K562 (cell line): ENCODE measurements around the gene UNC45B. TPM values are rescaled to one million over a fixed set of nuclear protein-coding genes. Genes with fewer than 3 reads are reported as not detected.

Experiments
- ATAC-seq: fragments of 200-7000 bp; cut with Tn5 transposase; 3 replicates; pipeline ENCODE4 v1.9.1; 2020; ENCODE audit warnings: moderate library complexity
- BruUV-seq: library from RNA; stranded (reverse); fragments of 400-500 nt; replicated peaks from 2 replicates; lab custom pipeline; 2021; lab: Mats Ljungman, UMichigan
- CTCF ChIA-PET: fragments of 300-600 bp; formaldehyde crosslinking; extraction: SDS; loops from one replicate; lab custom pipeline; 2021; ENCODE audit warnings: low intra/inter-chr PET ratio; lab: Yijun Ruan, JAX
- POLR2A ChIA-PET: fragments of 300-600, 350-650 bp; sonication (Branson Sonifier 250); formaldehyde crosslinking; extraction: SDS; loops from one replicate; lab custom pipeline; 2021; ENCODE audit warnings: antibody characterized with exemption, inconsistent platforms; lab: Yijun Ruan, JAX
- DNase-seq, 4 experiments: peaks; one replicate each; pipeline versions ENCODE4 v3.0.0 to v3.0.0-alpha.2; 2011 to 2018; ENCODE audit warnings: low spot score in 3 of 4, mixed read lengths in 3 of 4; ENCODE audit errors: extremely low read depth in 1 of 4
- FAIRE-seq: peaks from 2 replicates; lab custom pipeline; 2011; peaks lifted over from hg19 to GRCh38; lab: Jason Lieb, UNC
- H2AFZ ChIP-seq: 2 replicates; pipeline ENCODE4 v1.6.0; 2011; ENCODE audit warnings: low read depth, low read length, control low read depth, inconsistent platforms
- H3K27ac ChIP-seq: fragments of 200-600 bp; 3 replicates; pipeline ENCODE4 v1.8.0; 2011; ENCODE audit warnings: low read depth, mild to moderate bottlenecking, control low read depth, inconsistent platforms, low read length, moderate library complexity, mixed read lengths; ENCODE audit errors: extremely low read depth
- H3K27me3 ChIP-seq, 2 experiments: fragments of 300-600 bp in 1 of 2; 2 replicates in 1 of 2; 3 replicates in 1 of 2; pipeline versions ENCODE4 v1.6.0 to v1.8.0; 2011; ENCODE audit warnings: inconsistent platforms in 2 of 2, low read length in 2 of 2, mild to moderate bottlenecking in 1 of 2, mixed read lengths in 1 of 2, moderate library complexity in 1 of 2; ENCODE audit not compliant: control insufficient read depth in 2 of 2, insufficient read depth in 2 of 2
- H3K36me3 ChIP-seq: fragments of 300-600 bp; 3 replicates; pipeline ENCODE4 v1.8.0; 2011; ENCODE audit warnings: mild to moderate bottlenecking, low read length, inconsistent platforms; ENCODE audit not compliant: control insufficient read depth, insufficient read depth
- H3K4me1 ChIP-seq, 2 experiments: fragments of 200-600 bp in 1 of 2; replicated peaks in 1 of 2; 2 replicates in 1 of 2; 3 replicates in 1 of 2; pipeline versions ENCODE4 v1.5.1 to v1.8.0; 2011; ENCODE audit warnings: inconsistent platforms in 2 of 2, low read length in 2 of 2, mild to moderate bottlenecking in 1 of 2, mixed read lengths in 1 of 2, moderate library complexity in 1 of 2; ENCODE audit not compliant: control insufficient read depth in 2 of 2, insufficient read depth in 2 of 2
- H3K4me2 ChIP-seq: 2 replicates; pipeline ENCODE4 v1.6.1; 2011; ENCODE audit warnings: low read length, control low read depth, inconsistent platforms, mixed read lengths; ENCODE audit not compliant: insufficient read depth
- H3K4me3 ChIP-seq: fragments of 200-600 bp; sonication (generic), shearing (Covaris generic); 2 replicates; pipeline ENCODE4 v1.5.1; 2016; ENCODE audit warnings: control low read depth, inconsistent platforms
- H3K79me2 ChIP-seq: fragments of 200-600 bp; 3 replicates; pipeline ENCODE4 v1.8.0; 2011; ENCODE audit warnings: low read length, inconsistent platforms; ENCODE audit not compliant: control insufficient read depth, insufficient read depth
- H3K9ac ChIP-seq, 2 experiments: 2 replicates each; pipeline versions ENCODE4 v1.6.0 to v1.6.1; 2011; ENCODE audit warnings: low read depth in 2 of 2, low read length in 2 of 2, control low read depth in 1 of 2, inconsistent platforms in 1 of 2, mild to moderate bottlenecking in 1 of 2, mixed read lengths in 1 of 2; ENCODE audit not compliant: insufficient read depth in 1 of 2
- H3K9me1 ChIP-seq: one replicate; pipeline ENCODE4 v1.6.0; 2011; ENCODE audit warnings: inconsistent platforms, mild to moderate bottlenecking, low read length, moderate library complexity; ENCODE audit not compliant: control insufficient read depth, insufficient read depth
- H3K9me3 ChIP-seq: replicated peaks from 2 replicates; pipeline ENCODE4 v1.5.1; 2011; ENCODE audit warnings: low read depth, low read length, inconsistent platforms; ENCODE audit not compliant: control insufficient read depth, insufficient read depth
- H4K20me1 ChIP-seq: replicated peaks from 2 replicates; pipeline ENCODE4 v1.6.1; 2011; ENCODE audit warnings: low read length, inconsistent platforms, mixed read lengths; ENCODE audit not compliant: control insufficient read depth, insufficient read depth
- ARID2 ChIP-seq: fragments of 450-650 bp; IDR thresholded peaks from 2 replicates; pipeline ENCODE4 v1.6.1; 2017; ENCODE audit warnings: antibody characterized with exemption, mild to moderate bottlenecking
- POU5F1 ChIP-seq: fragments of 150-350 bp; IDR thresholded peaks from 2 replicates; pipeline ENCODE4 v1.6.1; 2014; ENCODE audit warnings: borderline replicate concordance, low read length, low read depth, mild to moderate bottlenecking; ENCODE audit not compliant: partially characterized antibody
- SREBF2 ChIP-seq: sonication (generic); formaldehyde crosslinking; IDR thresholded peaks from 2 replicates; pipeline ENCODE4 v1.4.0; 2020; ENCODE audit warnings: mild to moderate bottlenecking, missing genetic modification reagents
- SRSF7 ChIP-seq: fragments of 200-400 bp; formaldehyde crosslinking; optimal IDR thresholded peaks from 2 replicates; pipeline ENCODE3; 2017; ENCODE audit warnings: mild to moderate bottlenecking, low read depth, low read length
- STAT6 ChIP-seq: sonication (generic); formaldehyde crosslinking; IDR thresholded peaks from 2 replicates; pipeline ENCODE4 v1.8.1; 2023; ENCODE audit warnings: mild to moderate bottlenecking, missing genetic modification reagents
- ZBTB1 ChIP-seq: sonication (generic); formaldehyde crosslinking; IDR thresholded peaks from 2 replicates; pipeline ENCODE4 v1.8.1; 2023; ENCODE audit warnings: missing genetic modification reagents, low read depth, mild to moderate bottlenecking, borderline replicate concordance
- WGBS: fragments of 100-300 bp; shearing (Covaris generic); methylation state at CpG from one replicate; pipeline ENCODE4 v1.1.6; 2016; ENCODE audit warnings: low coverage, mixed read lengths; ENCODE audit not compliant: insufficient coverage; ENCODE audit errors: missing lambda C conversion rate; 5-methylcytosine and 5-hydroxymethylcytosine counted together
- in situ Hi-C: fragments of 300-500 bp; cut with MboI; formaldehyde crosslinking; loops from 4 replicates; pipeline ENCODE4 v1.15.0; 2018; ENCODE audit warnings: inconsistent platforms, mixed read lengths
- intact Hi-C: fragments of 100-400 bp; cut with micrococcal nuclease; formaldehyde crosslinking; loops from 2 replicates; pipeline ENCODE4 v1.14.2; 2022
- polyA plus RNA-seq, 8 experiments: library from polyadenylated mRNA; depleted of rRNA in 4 of 8; stranded (reverse) in 5 of 8; unstranded in 3 of 8; fragments of >200 nt; fragmentation: Nextera tagmentation in 2 of 8; fragmentation: Illumina TruSeq in 1 of 8; extraction: Ambion mirVana in 2 of 8; extraction: Trizol in 1 of 8; gene quantifications; 2 replicates each; pipeline versions ENCODE4 v1.2.1 to v1.2.3, GENCODE V29; 2011 to 2014; ENCODE audit warnings: inconsistent platforms in 1 of 8, missing spikeins in 1 of 8
- total RNA-seq, 7 experiments: library from RNA; depleted of rRNA in 6 of 7; stranded (reverse); fragments of >200 nt in 6 of 7; fragmentation: Illumina TruSeq in 2 of 7; extraction: Trizol in 2 of 7; gene quantifications; 2 replicates each; pipeline versions ENCODE4 v1.2.1 to v1.2.3, GENCODE V29; 2011 to 2021; ENCODE audit warnings: low replicate concordance in 1 of 7
- TF ChIP-seq, protein P1 (sequence below): IDR thresholded peaks from 2 replicates; pipeline ENCODE4 v1.6.1; 2012; ENCODE audit warnings: low read depth, low read length, improper control_type of control experiment, borderline replicate concordance

The UNC45B gene
- total and polyA plus RNA-seq, 9 of the 15 experiments (the other 6 are each of a cell fraction or from before 2014, with no cell fraction given), result not detected

- Histone ChIP-seq H2AFZ (no peak overlapping the region), H3K27me3 (peaks cover 45 to 56% of the 10 kb centered on the region in 2 experiments), H3K36me3 (no peaks in the 10 kb centered on the region), H3K4me2 (no peak overlapping the region), H3K4me3 (no peak overlapping the region), H3K27ac (no peak overlapping the region)
- intact Hi-C loops, result loop anchor here (10.0 kb wide), 1 partner anchor 385 kb away; the partner anchor contains the start of gene SLFN12L
- DNase-seq (no peak), ATAC-seq (no peak)
- in situ Hi-C loops, result loop anchor here (10.0 kb wide), 1 partner anchor 595 kb away; no protein-coding TSS in a partner anchor
- POLR2A ChIA-PET, result interaction anchor here (0.8 kb wide), 1 partner anchor 8 kb away, joined by 3 read pairs; no protein-coding TSS in a partner anchor
- no peak for TF ChIP-seq ZBTB1 (CRISPR knock-in tag)
- TF ChIP-seq POU5F1, result no peak
- no peak for TF ChIP-seq SREBF2 (CRISPR knock-in tag)
- no peak for TF ChIP-seq STAT6
- TF ChIP-seq SRSF7, result no peak
- TF ChIP-seq, protein P1, sequence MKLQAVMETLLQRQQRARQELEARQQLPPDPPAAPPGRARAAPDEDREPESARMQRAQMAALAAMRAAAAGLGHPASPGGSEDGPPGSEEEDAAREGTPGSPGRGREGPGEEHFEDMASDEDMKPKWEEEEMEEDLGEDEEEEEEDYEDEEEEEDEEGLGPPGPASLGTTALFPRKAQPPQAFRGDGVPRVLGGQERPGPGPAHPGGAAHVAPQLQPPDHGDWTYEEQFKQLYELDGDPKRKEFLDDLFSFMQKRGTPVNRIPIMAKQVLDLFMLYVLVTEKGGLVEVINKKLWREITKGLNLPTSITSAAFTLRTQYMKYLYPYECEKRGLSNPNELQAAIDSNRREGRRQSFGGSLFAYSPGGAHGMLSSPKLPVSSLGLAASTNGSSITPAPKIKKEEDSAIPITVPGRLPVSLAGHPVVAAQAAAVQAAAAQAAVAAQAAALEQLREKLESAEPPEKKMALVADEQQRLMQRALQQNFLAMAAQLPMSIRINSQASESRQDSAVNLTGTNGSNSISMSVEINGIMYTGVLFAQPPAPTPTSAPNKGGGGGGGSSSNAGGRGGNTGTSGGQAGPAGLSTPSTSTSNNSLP, result no peak
- no peak for TF ChIP-seq ARID2
- TF ChIP-seq, all 486 proteins: peak for 0
- Histone ChIP-seq H3K9me1 (no peaks in the 10 kb centered on the region), H3K9ac (no peak overlapping the region), H4K20me1 (0 out of 2 replicates have a peak, but pooled peaks cover 7% of the 10 kb centered on the region), H3K4me1 (no peaks in the 10 kb centered on the region), H3K9me3 (no peaks in the 10 kb centered on the region), H3K79me2 (no peaks in the 10 kb centered on the region)
- BruUV-seq, result no TSS peak
- WGBS, result 2% methylated on average over 11 of the region's 11 CpGs
- CTCF ChIA-PET, result no interaction called here
- no peak for FAIRE-seq
Measured at GRCh38 chr17:35149941-35150340, 2.3 kb downstream of the UNC45B start.
